Stimulated activated effector memory CD8-positive, alpha-beta T cell treated with anti-CD3 and anti-CD28 coated beads, Interleukin-12 subunit alpha, Interleukin-12 subunit beta, amount 100 ng/mL, for 72 hours (primary cell): ENCODE results near the gene RORC.
"Not testable (repeated sequence)": the region's sequence is repeated elsewhere in the genome, so short reads cannot be mapped to it uniquely, and the experiment has no call there.

Experiments used
- ATAC-seq: fragments of 150-1000 bp; cut with Tn5 transposase; 2 replicates; pipeline ENCODE4 v1.10.0; 2021
- DNase-seq, 2 donors: peaks; one replicate each; pipeline ENCODE4 v3.0.0; 2021 to 2022; ENCODE audit warnings: low spot score in 2 of 2
- H3K27ac Mint-ChIP-seq: one replicate; pipeline ENCODE4 v1.8.0; 2022; ENCODE audit warnings: mild to moderate bottlenecking, mixed read lengths
- H3K36me3 Mint-ChIP-seq: one replicate; pipeline ENCODE4 v1.8.0; 2022; ENCODE audit warnings: mild to moderate bottlenecking, mixed read lengths
- H3K4me1 Mint-ChIP-seq: one replicate; pipeline ENCODE4 v1.8.0; 2022; ENCODE audit warnings: mixed read lengths
- H3K4me3 Mint-ChIP-seq: one replicate; pipeline ENCODE4 v1.8.0; 2022; ENCODE audit warnings: mild to moderate bottlenecking, mixed read lengths
- H3K9me3 Mint-ChIP-seq: one replicate; pipeline ENCODE4 v1.8.0; 2022; ENCODE audit warnings: mixed read lengths

Gene RORC

DNA sequence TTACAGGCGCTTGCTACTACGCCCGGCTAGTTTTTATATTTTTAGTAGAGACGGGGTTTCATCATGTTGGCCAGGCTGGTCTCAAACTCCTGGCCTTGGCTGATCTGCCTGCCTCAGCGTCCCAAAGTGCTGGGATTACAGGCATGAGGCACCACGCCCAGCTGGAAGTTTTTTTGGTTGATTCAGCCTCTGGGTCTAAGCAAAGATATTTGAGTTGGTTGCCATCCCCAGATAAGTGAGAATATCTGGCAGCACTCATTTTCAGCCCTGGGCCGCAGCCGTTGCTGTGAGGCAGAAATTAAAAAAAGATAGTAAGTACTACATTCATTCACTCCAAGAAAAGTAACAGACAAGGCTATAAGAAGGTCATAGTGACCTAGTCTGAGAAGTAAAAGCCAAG, 23.9 kb upstream of the RORC start:
- not testable (repeated sequence) for DNase-seq, H3K9me3 Mint-ChIP-seq, H3K27ac Mint-ChIP-seq, H3K4me3 Mint-ChIP-seq, ATAC-seq
- Mint-ChIP-seq H3K4me1 (peaks cover 20% of the 10 kb centered on the region), H3K36me3 (peaks cover 41% of the 10 kb centered on the region)

DNA sequence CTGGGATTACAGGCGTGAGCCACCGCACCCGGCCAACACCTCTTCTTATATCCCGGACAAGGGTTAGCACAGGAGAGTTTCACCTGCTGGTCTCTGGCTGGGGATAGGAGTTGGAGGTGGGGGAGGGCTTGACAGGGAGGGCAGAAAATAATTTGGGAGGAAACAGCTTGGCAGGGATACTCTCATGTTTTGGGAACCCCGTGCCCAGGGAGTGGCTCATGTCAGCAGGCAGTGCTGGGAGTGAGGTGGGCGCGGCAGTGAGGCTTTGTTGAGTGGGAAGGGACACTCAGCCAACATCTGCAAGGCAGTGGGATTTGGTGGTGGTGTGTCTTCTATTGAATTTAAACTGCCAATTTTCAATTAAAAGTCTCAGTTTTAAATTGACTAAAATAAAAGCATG, 23.1 kb upstream of the RORC start:
- peaks cover 28% of the 10 kb centered on the region for H3K4me1 Mint-ChIP-seq
- no peaks in the 10 kb centered on the region for H3K9me3 Mint-ChIP-seq
- peaks cover 45% of the 10 kb centered on the region for H3K36me3 Mint-ChIP-seq
- DNase-seq (no peak), ATAC-seq (no peak)
- H3K4me3 Mint-ChIP-seq = no peak overlapping the region
- H3K27ac Mint-ChIP-seq = no peak overlapping the region

DNA sequence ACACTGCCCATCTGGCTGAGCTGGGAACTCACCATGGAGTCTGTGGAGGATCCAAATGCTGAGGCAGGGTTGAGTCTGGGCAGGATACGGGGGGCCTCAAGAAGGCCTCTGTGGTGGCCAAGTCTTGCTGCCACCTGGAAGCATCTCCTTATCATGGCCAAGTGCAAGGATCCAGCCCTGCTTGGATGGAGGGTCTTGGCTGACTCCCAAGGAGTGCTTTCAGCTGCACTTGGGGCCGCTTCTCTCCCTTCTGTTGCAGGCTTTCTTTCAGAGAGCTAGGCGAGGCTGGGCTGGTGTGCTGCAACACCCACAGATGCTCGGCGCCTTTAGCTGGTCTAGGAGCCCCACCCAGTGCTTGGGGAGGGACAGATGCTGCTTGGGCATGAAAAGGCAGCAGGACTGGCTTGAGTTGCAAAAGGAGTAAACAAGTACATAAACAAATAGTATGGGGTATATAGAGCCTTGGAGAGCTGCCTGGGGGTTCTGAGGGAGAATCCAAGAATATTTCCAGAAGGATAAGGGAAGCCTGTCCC, 21.9 kb upstream of the RORC start, which contains the start of gene THEM5:
Gene THEM5 (minus strand): TSS at position 302 of the 533 bp plus-strand sequence. CDS start 147 bp downstream, at position 155.
- peak within 1 kb of the TSS; percentile 65 for H3K27ac Mint-ChIP-seq

DNA sequence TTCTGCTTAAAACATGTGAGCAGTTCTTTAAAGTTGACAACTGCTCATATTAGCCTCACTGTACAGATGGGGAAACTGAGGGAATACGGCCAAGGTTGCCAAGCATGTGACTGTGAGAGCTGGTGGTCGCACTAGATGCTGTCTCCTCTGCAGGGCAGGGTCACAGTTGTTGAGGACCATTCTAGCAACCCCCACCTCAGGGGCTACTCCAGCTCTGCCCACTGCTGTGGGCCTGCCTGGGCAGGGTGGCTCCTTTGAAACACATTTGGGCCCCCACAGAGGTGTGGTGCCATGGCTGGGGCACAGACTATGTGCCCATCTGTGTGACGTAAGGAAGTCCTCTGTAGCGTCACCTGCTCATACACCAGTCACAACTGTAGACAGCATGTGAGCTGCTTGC, 21.1 kb upstream of the RORC start:
- ATAC-seq (no peak), DNase-seq (no peak)
- H3K9me3 Mint-ChIP-seq = no peaks in the 10 kb centered on the region

More for the DNA sequence above, 21.9 kb upstream of the RORC start, which contains the start of gene THEM5:
- Mint-ChIP-seq H3K9me3 (no peaks in the 10 kb centered on the region), H3K4me3 (no peak within 1 kb of the TSS), H3K36me3 (peaks cover 54% of the 10 kb centered on the region), H3K4me1 (peaks cover 40% of the 10 kb centered on the region)
- no peak for ATAC-seq
- no peak for DNase-seq

DNA sequence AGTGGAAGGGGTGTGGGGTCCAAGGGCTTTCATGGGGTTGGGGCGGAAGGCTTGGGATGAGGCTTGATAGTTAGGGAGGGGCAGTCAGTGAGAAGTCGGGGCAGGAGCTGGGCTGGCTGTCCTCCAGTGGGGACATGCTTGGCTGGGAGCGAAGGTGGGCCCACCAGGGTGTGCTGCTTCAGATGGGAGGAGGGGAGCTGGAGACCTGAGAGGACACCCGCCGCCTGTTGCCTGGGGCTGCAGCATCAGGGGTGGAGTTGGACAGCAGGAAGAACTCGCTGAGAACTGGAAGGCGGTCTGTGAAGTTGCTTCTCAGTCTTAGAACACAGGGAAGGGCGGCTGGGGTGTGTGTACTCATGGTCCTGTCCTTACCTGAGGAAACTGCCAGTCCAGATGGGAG, 20.3 kb upstream of the RORC start:
- DNase-seq (no peak), ATAC-seq (no peak)
- H3K4me3 Mint-ChIP-seq = no peak overlapping the region
- H3K27ac Mint-ChIP-seq = peak overlapping the region; percentile 90
- H3K9me3 Mint-ChIP-seq = no peaks in the 10 kb centered on the region
- peaks cover 52% of the 10 kb centered on the region for H3K4me1 Mint-ChIP-seq
- H3K36me3 Mint-ChIP-seq = peaks cover 64% of the 10 kb centered on the region

More for the DNA sequence above, 21.1 kb upstream of the RORC start:
- peaks cover 47% of the 10 kb centered on the region for H3K4me1 Mint-ChIP-seq
- no peak overlapping the region for H3K4me3 Mint-ChIP-seq
- peaks cover 58% of the 10 kb centered on the region for H3K36me3 Mint-ChIP-seq
- no peak overlapping the region for H3K27ac Mint-ChIP-seq

DNA sequence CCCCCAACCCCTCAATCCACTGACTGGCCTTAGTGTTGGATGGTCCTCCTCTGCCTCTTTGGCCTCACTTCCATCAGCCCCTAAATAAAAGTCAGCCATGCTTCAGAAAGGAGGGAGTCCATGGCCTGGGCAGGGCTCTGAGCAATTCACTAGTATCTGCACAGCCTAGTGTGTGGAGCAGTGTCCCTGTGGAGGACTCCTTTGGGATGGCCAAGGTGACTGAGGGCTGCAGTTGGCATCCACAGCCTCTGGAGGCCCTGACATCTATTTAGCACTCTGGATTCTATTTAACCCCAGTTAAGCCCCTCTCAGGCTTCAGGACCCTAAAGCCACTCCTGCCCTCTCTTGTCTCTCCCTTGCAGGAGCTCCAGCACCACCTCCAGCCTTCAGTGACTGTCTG, 18.3 kb upstream of the RORC start:
- H3K36me3 Mint-ChIP-seq = peaks cover 72% of the 10 kb centered on the region
- no peaks in the 10 kb centered on the region for H3K9me3 Mint-ChIP-seq
- H3K27ac Mint-ChIP-seq = peak overlapping the region; percentile 93
- H3K4me3 Mint-ChIP-seq = peak overlapping the region; percentile 57
- DNase-seq (no peak), ATAC-seq (no peak)
- peaks cover 69% of the 10 kb centered on the region for H3K4me1 Mint-ChIP-seq

DNA sequence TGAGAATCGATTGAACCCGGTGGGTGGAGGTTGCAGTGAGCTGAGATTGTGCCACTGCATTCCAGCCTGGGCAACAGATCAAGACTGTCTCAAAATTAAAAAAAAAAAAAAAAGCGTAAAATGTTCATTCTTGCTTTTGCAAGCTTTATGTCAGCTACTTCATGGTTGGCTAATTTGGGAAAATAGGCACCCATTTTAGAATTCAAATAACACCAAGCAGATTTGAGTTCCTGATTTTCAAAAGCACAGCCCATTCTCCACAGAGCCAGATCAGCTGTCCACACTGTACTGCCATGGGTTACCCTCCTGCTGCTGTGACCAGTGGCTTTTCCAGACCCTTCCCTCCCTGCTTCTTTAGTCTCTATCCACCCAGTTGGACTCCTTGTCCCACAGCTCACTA, 17.5 kb upstream of the RORC start:
- DNase-seq (no peak), ATAC-seq (no peak)
- peaks cover 77% of the 10 kb centered on the region for H3K4me1 Mint-ChIP-seq
- peaks cover 72% of the 10 kb centered on the region for H3K36me3 Mint-ChIP-seq
- H3K9me3 Mint-ChIP-seq = no peaks in the 10 kb centered on the region
- H3K27ac Mint-ChIP-seq = peak overlapping the region; percentile 93
- H3K4me3 Mint-ChIP-seq = peak overlapping the region; percentile 57

DNA sequence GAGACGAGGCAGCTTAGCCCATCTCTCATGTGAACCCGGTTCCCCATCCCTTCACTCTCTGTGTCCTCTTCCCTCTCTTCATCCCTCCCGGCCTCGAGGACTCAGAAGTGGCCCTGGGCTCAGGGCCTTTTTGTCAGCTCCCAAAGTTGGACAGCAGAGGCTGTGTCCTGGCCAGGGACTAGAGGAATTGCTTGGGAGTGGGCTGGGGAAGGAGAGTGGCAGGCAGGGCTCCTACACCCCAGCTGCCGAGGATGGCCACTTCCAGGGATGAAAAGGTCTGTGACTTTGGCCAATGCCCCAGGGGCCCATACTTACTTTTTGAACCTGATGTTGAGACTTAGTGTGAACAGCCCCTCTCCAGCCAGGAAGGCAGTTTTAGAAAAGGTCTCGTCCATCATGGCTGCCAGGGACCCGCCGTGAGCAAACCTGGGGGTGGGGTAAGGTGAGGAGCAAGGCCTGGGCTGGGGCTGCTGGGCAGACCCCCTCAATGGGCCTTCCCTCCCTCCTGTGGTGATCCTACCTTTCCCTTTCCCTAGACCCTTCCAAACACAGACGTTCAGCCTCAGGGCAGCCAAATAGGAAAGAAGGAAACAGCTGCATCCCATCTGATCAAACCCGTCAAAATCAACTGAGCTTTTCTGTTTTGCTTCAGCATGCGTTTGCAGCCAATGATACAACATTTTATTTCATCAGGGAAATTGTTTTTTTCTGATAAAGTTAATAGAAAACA, 16.4 kb upstream of the RORC start:
- Mint-ChIP-seq H3K9me3 (no peaks in the 10 kb centered on the region), H3K4me3 (peak overlapping the region; percentile 57), H3K36me3 (peaks cover 76% of the 10 kb centered on the region), H3K4me1 (peaks cover 73% of the 10 kb centered on the region), H3K27ac (peak overlapping the region; percentile 93)
- DNase-seq (no peak), ATAC-seq (no peak)

DNA sequence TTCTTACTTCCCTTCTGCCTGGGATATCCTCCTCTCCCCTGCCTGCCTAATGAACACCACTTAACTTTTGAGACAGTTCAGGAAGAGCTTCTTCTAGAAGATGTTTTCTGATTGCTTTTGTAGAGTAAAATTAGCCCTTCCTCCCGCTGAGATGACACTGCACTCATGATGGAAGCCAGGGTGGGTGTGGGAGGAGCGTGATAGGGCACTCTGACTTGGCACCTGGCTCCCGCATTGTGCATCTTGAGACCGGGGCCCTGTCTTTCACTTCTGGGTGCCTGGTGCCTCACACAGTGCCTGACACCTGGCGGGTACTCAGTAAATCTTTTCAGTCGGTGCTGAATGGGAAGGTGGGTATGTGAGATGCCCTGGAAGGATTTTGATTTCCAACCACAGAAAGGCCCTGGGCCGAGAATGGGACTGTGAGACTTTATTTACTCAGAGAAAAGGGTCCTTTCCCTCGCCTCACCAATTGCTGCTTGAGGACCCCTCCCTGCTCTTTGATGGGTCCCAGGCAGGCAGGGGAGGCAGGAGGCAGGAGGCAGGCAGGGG, 15.2 kb upstream of the RORC start:
- peaks cover 74% of the 10 kb centered on the region for H3K4me1 Mint-ChIP-seq
- peak overlapping the region; percentile 64 for H3K4me3 Mint-ChIP-seq
- peak; percentile 55 for ATAC-seq
- DNase-seq = peak in 1 of 2 donors; percentile 59
- H3K9me3 Mint-ChIP-seq = no peaks in the 10 kb centered on the region
- H3K27ac Mint-ChIP-seq = peak overlapping the region; percentile 93
- H3K36me3 Mint-ChIP-seq = peaks cover 85% of the 10 kb centered on the region

DNA sequence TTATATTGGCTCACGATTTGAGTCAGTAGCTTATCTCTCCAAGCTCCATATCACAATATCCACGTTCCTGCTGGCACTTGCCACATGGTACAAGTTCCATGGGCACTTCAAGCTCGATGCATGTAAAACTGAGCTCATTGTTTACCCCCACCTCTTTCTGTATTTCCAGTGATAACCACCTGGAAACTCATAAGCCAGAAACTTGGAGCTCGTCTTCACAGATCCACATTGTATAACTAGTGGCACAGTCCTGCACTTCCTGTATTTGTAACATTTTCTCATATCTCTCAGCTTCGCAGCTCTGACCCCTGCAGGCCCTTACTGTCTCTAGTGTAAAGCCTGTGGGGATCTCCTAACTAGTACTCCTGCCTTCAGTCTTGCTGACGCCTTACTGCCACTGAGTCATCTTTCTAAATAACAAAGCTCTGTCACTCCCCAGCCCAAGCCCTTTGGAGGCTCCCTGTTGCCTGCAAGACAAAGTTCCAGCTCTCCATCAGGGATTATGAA, 14.5 kb upstream of the RORC start:
- H3K4me1 Mint-ChIP-seq = peaks cover 73% of the 10 kb centered on the region
- ATAC-seq = peak; percentile 88
- H3K9me3 Mint-ChIP-seq = no peaks in the 10 kb centered on the region
- no peak for DNase-seq
- H3K27ac Mint-ChIP-seq = peak overlapping the region; percentile 93
- peak overlapping the region; percentile 64 for H3K4me3 Mint-ChIP-seq
- H3K36me3 Mint-ChIP-seq = peaks cover 85% of the 10 kb centered on the region

DNA sequence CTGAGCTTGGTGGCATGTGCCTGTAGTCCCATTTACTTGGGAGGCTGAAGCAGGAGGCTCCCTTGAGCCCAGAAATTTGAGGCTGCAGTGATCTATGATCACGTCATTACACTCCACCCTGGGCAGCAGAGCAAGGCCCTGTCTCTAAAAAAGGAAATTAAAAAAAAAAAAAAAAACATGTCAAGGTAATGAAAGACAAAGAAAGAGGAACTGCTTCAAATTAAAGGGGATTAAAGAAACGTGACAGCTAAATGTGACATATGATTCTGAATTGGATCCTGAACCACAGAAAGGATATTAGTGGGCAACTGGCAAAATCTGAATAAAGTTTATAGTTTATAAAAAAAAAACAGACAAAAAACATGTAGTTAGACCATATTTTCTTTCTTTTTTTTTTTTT, 11.8 kb upstream of the RORC start:
- ATAC-seq = no peak

DNA sequence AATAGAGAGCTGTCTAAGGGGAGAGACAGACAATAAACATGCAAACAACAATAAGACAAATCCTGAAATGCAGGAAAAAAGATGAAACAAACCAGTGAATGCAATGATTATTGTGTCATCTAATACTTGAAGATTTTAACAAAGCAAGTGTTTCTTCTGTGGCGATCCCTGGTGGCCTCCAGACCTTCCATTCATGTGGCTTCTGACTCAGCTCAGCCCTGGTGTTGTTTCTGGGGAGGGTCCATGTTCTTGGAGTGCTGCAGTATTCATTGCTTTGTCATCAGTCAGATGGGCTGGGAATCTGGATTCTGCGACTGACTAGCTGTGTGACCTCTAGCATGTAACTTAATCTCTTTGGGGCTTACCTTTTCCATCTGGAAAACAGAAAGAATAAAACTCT, 9.5 kb upstream of the RORC start:
- H3K27ac Mint-ChIP-seq = peak overlapping the region; percentile 97
- DNase-seq (no peak), ATAC-seq (no peak)
- H3K36me3 Mint-ChIP-seq = peaks cover 82% of the 10 kb centered on the region
- no peaks in the 10 kb centered on the region for H3K9me3 Mint-ChIP-seq
- peak overlapping the region; percentile 90 for H3K4me3 Mint-ChIP-seq
- H3K4me1 Mint-ChIP-seq = peaks cover 62% of the 10 kb centered on the region

More for the DNA sequence above, 11.8 kb upstream of the RORC start:
- Mint-ChIP-seq H3K4me1 (peaks cover 64% of the 10 kb centered on the region), H3K4me3 (no peak overlapping the region), H3K27ac (no peak overlapping the region), H3K9me3 (no peaks in the 10 kb centered on the region), H3K36me3 (peaks cover 88% of the 10 kb centered on the region)
- DNase-seq = no peak

DNA sequence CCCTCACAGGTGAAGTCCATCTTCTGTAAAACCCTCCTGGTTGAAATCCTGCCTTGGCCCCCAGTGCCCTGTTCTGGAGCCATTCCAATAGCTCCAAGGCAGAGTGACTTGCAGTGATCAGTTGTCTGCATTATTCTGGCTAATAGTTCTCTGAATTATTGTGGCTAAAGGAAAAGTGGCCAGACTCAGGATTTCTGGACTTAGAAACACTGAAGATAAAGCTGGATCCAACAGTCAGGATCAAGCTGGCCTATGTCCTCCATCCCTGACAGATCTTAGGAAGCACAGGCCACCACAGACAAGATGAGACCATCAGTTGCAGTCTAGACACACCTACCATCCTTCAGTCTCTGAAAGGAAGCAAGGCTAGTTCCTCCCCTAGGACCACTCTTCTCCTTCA, 8.8 kb upstream of the RORC start:
- Mint-ChIP-seq H3K27ac (peak overlapping the region; percentile 97), H3K36me3 (peaks cover 76% of the 10 kb centered on the region), H3K9me3 (no peaks in the 10 kb centered on the region), H3K4me3 (peak overlapping the region; percentile 90), H3K4me1 (peaks cover 62% of the 10 kb centered on the region)
- ATAC-seq (no peak), DNase-seq (no peak)

DNA sequence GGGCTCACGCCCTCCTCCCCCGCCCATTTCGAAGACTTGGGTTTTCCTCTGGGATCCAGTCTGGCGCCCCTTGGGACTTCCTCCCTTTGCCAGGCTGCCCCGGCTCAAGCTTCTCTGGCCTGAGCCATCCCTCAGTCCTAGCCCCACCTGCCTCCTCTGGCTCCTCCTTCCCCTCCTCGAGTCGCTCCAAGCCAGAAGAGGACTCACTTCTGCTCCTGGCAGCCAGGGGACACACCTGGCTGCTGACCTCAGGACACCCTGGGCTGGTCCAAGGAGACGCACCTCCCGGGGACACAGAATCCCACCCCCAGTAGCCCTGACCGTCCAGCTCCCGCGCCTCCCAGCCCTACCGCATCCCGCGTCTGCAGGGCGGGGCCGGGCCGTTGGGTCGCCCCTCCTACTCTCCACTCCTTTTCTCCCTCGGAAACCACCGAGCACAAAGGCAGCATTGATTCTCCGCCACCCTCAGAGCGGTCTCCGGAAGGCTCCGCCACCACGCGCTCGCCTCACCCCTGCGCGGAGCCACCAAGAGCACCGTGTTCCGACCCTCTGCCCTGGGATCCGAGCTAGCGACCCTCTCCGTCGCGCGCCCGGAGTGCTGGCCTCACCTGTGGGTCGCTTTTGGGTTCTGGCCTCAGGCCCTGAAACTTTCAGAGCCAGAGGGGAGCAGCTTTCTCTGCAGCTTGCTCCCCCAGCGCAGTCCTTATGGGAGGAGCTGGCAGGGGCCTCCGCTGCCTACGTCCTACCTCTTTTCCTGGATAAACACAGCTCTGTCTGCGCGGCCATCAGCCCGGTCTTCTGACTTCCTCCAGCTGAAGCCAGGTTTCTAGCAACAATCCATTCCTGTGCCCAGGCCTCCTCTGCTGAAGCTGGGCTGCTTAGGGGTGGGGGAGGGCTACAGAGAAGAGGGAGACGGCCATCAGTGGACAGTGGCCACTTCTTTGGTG, 8.1 kb upstream of the RORC start, which contains the start of gene C2CD4D:
Gene C2CD4D (minus strand): TSS at position 364 of the 947 bp plus-strand sequence. CDS start 831 bp downstream, outside the sequence.
- H3K36me3 Mint-ChIP-seq = peaks cover 70% of the 10 kb centered on the region
- peak within 1 kb of the TSS; percentile 90 for H3K4me3 Mint-ChIP-seq
- peaks cover 64% of the 10 kb centered on the region for H3K4me1 Mint-ChIP-seq
- no peaks in the 10 kb centered on the region for H3K9me3 Mint-ChIP-seq
- ATAC-seq (peak; percentile 80), DNase-seq (peak; percentile 66 to 89)
- peak within 1 kb of the TSS; percentile 97 for H3K27ac Mint-ChIP-seq

DNA sequence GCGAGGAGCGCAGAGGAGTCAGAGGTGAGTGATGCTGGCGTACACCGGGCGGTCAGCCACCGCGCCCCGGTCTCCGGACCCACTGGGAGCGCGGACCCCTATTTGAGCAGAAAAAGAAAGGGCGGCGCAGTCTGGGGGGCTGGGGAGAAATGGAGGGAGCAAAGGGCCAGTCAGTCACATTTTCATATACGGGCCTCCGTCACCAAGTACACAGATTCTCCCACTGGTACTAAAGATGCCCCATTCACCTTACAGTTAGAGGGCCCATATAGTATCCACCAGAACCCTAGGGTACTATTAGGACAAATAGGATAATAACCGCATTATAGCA, 7.4 kb upstream of the RORC start:
- DNase-seq = no peak
- H3K4me3 Mint-ChIP-seq = peak overlapping the region; percentile 90
- ATAC-seq = no peak
- H3K9me3 Mint-ChIP-seq = no peaks in the 10 kb centered on the region
- H3K36me3 Mint-ChIP-seq = peaks cover 63% of the 10 kb centered on the region
- peaks cover 64% of the 10 kb centered on the region for H3K4me1 Mint-ChIP-seq
- H3K27ac Mint-ChIP-seq = peak overlapping the region; percentile 97
